SU-DHL-6 (cell line): ENCODE results near the gene GPR160.

Experiments used
- CTCF ChIP-seq: fragments of 200-600 bp; sonication (generic); IDR thresholded peaks from one replicate; pipeline ENCODE4 v1.5.1; 2017; ENCODE audit warnings: antibody characterized with exemption, mild to moderate bottlenecking, low read length, moderate library complexity; ENCODE audit not compliant: insufficient read depth, poor library complexity, severe bottlenecking
- EZH2phosphoT487 ChIP-seq: fragments of 200-600 bp; sonication (generic), shearing (Covaris generic); conservative IDR thresholded peaks from 2 replicates; pipeline ENCODE4 v1.6.1; 2018; ENCODE audit warnings: mild to moderate bottlenecking, antibody characterized with exemption, low read length, moderate library complexity, mixed read lengths

GRCh38 chr3:170050753-170051152 is 13.0 kb downstream of the GPR160 start:
- TF ChIP-seq EZH2phosphoT487 (no peak), CTCF (no peak)
